HepG2 (cell line): ENCODE results near the gene ATP2B3. TPM values are rescaled to one million over a fixed set of nuclear protein-coding genes. Genes with fewer than 3 reads are reported as not detected.

Experiments
- ATAC-seq: fragments of 200-7000 bp; cut with Tn5 transposase; 3 replicates; pipeline ENCODE4 v1.9.1; 2020; ENCODE audit warnings: mild to moderate bottlenecking, moderate library complexity
- BruUV-seq: library from RNA; stranded (reverse); fragments of 400-500 nt; replicated peaks from 2 replicates; lab custom pipeline; 2021; lab: Mats Ljungman, UMichigan
- CTCF ChIA-PET: fragments of 300-600 bp; formaldehyde crosslinking; extraction: SDS; loops from one replicate; lab custom pipeline; 2021; ENCODE audit warnings: low total read pairs, inconsistent platforms, low intra/inter-chr PET ratio; lab: Yijun Ruan, JAX
- POLR2A ChIA-PET: fragments of 350-600 bp; sonication (Branson Sonifier 250); formaldehyde crosslinking; loops from one replicate; lab custom pipeline; 2020; ENCODE audit warnings: antibody characterized with exemption, inconsistent platforms; lab: Yijun Ruan, JAX
- DNase-seq: peaks from one replicate; pipeline ENCODE4 v3.0.0-alpha.2; 2015; ENCODE audit warnings: low spot score
- FAIRE-seq: peaks from 3 replicates; lab custom pipeline; 2011; peaks lifted over from hg19 to GRCh38; lab: Jason Lieb, UNC
- H2AFZ ChIP-seq: one replicate; pipeline ENCODE4 v1.6.1; 2011; ENCODE audit warnings: low read length, inconsistent platforms
- H3K27ac ChIP-seq: fragments of 300-600 bp; 3 replicates; pipeline ENCODE4 v1.8.0; 2011; ENCODE audit warnings: mixed run types, mild to moderate bottlenecking, mixed read lengths, low read length, inconsistent platforms; ENCODE audit not compliant: insufficient read depth; ENCODE audit errors: extremely low read length
- H3K27me3 ChIP-seq, 2 experiments: fragments of 200-600 bp in 1 of 2; 2 replicates in 1 of 2; 3 replicates in 1 of 2; pipeline versions ENCODE4 v1.6.0 to v1.8.0; 2011; ENCODE audit warnings: low read length in 2 of 2, mild to moderate bottlenecking in 2 of 2, moderate library complexity in 2 of 2, inconsistent platforms in 1 of 2; ENCODE audit not compliant: insufficient read depth in 2 of 2, control insufficient read depth in 1 of 2
- H3K36me3 ChIP-seq, 2 experiments: fragments of 200-600 bp in 1 of 2; replicated peaks in 1 of 2; 2 replicates in 1 of 2; 3 replicates in 1 of 2; pipeline versions ENCODE4 v1.5.1 to v1.8.0; 2011; ENCODE audit warnings: low read length in 2 of 2, inconsistent platforms in 1 of 2; ENCODE audit not compliant: insufficient read depth in 2 of 2, control insufficient read depth in 1 of 2
- H3K4me1 ChIP-seq: 2 replicates; pipeline ENCODE4 v1.5.1; 2012; ENCODE audit warnings: low read length, inconsistent platforms; ENCODE audit not compliant: insufficient read depth
- H3K4me2 ChIP-seq: 2 replicates; pipeline ENCODE4 v1.6.0; 2011; ENCODE audit warnings: low read depth, low read length, inconsistent platforms
- H3K4me3 ChIP-seq, 3 experiments: fragments of 200-600 bp in 1 of 3; sonication (generic), shearing (Covaris generic) in 1 of 3; replicated peaks in 1 of 3; 2 replicates each; pipeline ENCODE4 v1.5.1; 2011 to 2016; ENCODE audit warnings: low read length in 3 of 3, inconsistent platforms in 2 of 3, low read depth in 2 of 3, mild to moderate bottlenecking in 2 of 3, control low read depth in 1 of 3, mixed read lengths in 1 of 3; ENCODE audit not compliant: insufficient read depth in 1 of 3
- H3K79me2 ChIP-seq: one replicate; pipeline ENCODE4 v1.6.1; 2011; ENCODE audit warnings: low read length, inconsistent platforms; ENCODE audit not compliant: insufficient read depth
- H3K9ac ChIP-seq: 2 replicates; pipeline ENCODE4 v1.6.0; 2011; ENCODE audit warnings: mild to moderate bottlenecking, low read depth, low read length, inconsistent platforms; ENCODE audit not compliant: insufficient read depth
- H3K9me3 ChIP-seq: 2 replicates; pipeline ENCODE4 v1.5.1; 2012; ENCODE audit warnings: mild to moderate bottlenecking, low read length
- H4K20me1 ChIP-seq: 2 replicates; pipeline ENCODE4 v1.6.0; 2011; ENCODE audit warnings: inconsistent platforms, mild to moderate bottlenecking, low read length, moderate library complexity; ENCODE audit not compliant: insufficient read depth
- ETV5 ChIP-seq: IDR thresholded peaks from 2 replicates; pipeline ENCODE4 v1.6.1; 2018; ENCODE audit warnings: missing biosample characterization, missing genetic modification reagents, inconsistent platforms, borderline replicate concordance
- GABPA ChIP-seq, 2 experiments: IDR thresholded peaks; 2 replicates each; pipeline ENCODE4 v1.6.1; 2011 to 2016; ENCODE audit warnings: low read depth in 2 of 2, low read length in 1 of 2, missing biosample characterization in 1 of 2, missing genetic modification characterization in 1 of 2
- HNF1A ChIP-seq, 2 experiments: sonication (generic) in 1 of 2; formaldehyde crosslinking in 1 of 2; IDR thresholded peaks; 2 replicates each; pipeline versions ENCODE4 v1.4.0 to v1.6.1; 2016 to 2020; ENCODE audit warnings: borderline replicate concordance in 1 of 2, low read depth in 1 of 2, mild to moderate bottlenecking in 1 of 2, missing genetic modification reagents in 1 of 2
- PATZ1 ChIP-seq: sonication (generic); formaldehyde crosslinking; IDR thresholded peaks from 2 replicates; pipeline ENCODE4 v1.4.0; 2020; ENCODE audit warnings: missing genetic modification reagents
- WGBS: methylation state at CpG from one replicate; pipeline ENCODE4 v1.1.6; 2017; ENCODE audit warnings: low lambda C conversion rate; 5-methylcytosine and 5-hydroxymethylcytosine counted together
- in situ Hi-C: cut with HindIII; loops from 2 replicates; pipeline ENCODE4 v1.10.0; 2017; ENCODE audit warnings: low pct_unique_long_range_greater_than_20kb; ENCODE audit not compliant: extremely low pct_ligation_motif_present
- intact Hi-C: fragments of 100-400 bp; cut with micrococcal nuclease; formaldehyde crosslinking; loops from one replicate; pipeline ENCODE4 v1.10.0; 2022; ENCODE audit not compliant: unreplicated experiment
- polyA plus RNA-seq, 8 experiments: library from polyadenylated mRNA; depleted of rRNA in 3 of 8; stranded (reverse) in 7 of 8; unstranded in 1 of 8; fragments of >200 nt; fragmentation: Illumina TruSeq in 4 of 8; extraction: Trizol in 4 of 8; gene quantifications; 2 replicates each; pipeline versions ENCODE4 v1.2.1 to v1.2.3, GENCODE V29; 2011 to 2016; ENCODE audit warnings: low read depth in 4 of 8, missing spikeins in 1 of 8, mixed read lengths in 1 of 8; ENCODE audit not compliant: insufficient read depth in 1 of 8
- total RNA-seq, 5 experiments: library from RNA; depleted of rRNA; stranded (reverse); fragments of >200 nt; fragmentation: Illumina TruSeq; extraction: Trizol; gene quantifications; 2 replicates each; pipeline ENCODE4 v1.2.3, GENCODE V29; 2016; ENCODE audit warnings: low read depth in 1 of 5

The ATP2B3 gene
- total and polyA plus RNA-seq, 2 of the 13 experiments (the other 11 are each of a cell fraction or from before 2014, with no cell fraction given) = not detected

DNA sequence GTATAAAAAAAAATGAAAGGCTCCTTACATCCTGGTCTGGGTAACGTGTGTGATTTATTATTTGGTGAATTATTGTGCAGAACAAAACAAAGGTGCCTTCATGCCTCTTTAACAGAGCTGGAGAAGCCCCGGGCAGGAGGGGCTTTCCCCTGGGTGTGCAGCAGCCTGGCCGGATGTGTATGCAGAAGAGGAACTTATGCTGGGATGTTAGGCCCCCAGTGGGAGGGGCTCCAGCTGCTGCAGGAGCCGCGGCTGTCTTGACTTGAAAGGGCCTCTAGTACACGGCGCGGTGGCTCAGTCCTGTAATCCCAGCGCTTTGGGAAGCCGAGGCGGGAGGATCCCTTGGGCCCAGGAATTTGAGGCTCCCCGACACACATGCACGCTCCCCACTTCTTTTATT lies 65.5 kb downstream of the ATP2B3 start:
- peaks cover 0 to 11% of the 10 kb centered on the region in 2 experiments; a peak in 3 of 5 replicates for H3K27me3 ChIP-seq
- no peaks in the 10 kb centered on the region for H3K79me2 ChIP-seq
- ATAC-seq (peak; percentile 55), DNase-seq (peak; percentile 7)
- H3K4me1 ChIP-seq = peaks cover 24% of the 10 kb centered on the region
- CTCF ChIA-PET = no interaction called here
- H2AFZ ChIP-seq = no peak overlapping the region
- no peak overlapping the region for H3K4me3 ChIP-seq
- in situ Hi-C loops = no loop called here
- no peaks in the 10 kb centered on the region for H3K9me3 ChIP-seq
- no peak overlapping the region for H3K4me2 ChIP-seq
- no peaks in the 10 kb centered on the region for H3K36me3 ChIP-seq
- intact Hi-C loops = no loop called here
- no peak overlapping the region for H3K27ac ChIP-seq
- no peak for TF ChIP-seq GABPA (IDR thresholded peaks at IDR 0.05; ENCODE audit: low read depth, low read length)
- TF ChIP-seq GABPA (CRISPR knock-in tag; IDR thresholded peaks at IDR 0.05; ENCODE audit: low read depth) = 0 out of 2 replicates have a peak, but pooled peaks have one; percentile 24
- TF ChIP-seq ETV5 (CRISPR knock-in tag) = peak; percentile 28; the same call in 1 of the 2 replicates
- peak; percentile 35; the same call in 1 of the 2 replicates for TF ChIP-seq PATZ1 (CRISPR knock-in tag)
- no peak for TF ChIP-seq HNF1A (IDR thresholded peaks at IDR 0.05; ENCODE audit: low read depth)
- TF ChIP-seq HNF1A (CRISPR knock-in tag; IDR thresholded peaks at IDR 0.05; ENCODE audit: borderline replicate concordance) = no peak
- TF ChIP-seq, all 625 proteins: peak for 3
- POLR2A ChIA-PET = no interaction called here
- no peak for FAIRE-seq
- BruUV-seq = no TSS peak
- Histone ChIP-seq H3K9ac (no peak overlapping the region), H4K20me1 (no peaks in the 10 kb centered on the region)
- WGBS = 60% methylated on average over 3 of the region's 13 CpGs
